HG03521 (cell line): ENCODE measurements around the gene CD86.

Source experiments
- ATAC-seq: cut with Tn5 transposase; IDR thresholded peaks from one replicate; pipeline ENCODE4 v1.9.1; 2021; ENCODE audit warnings: mild to moderate bottlenecking, moderate library complexity; ENCODE audit not compliant: unreplicated experiment

CD86 gene

GRCh38 chr3:122091602-122092295 lies 36.6 kb downstream of the CD86 start:
- ATAC-seq = no peak

GRCh38 chr3:122092460-122093165 lies 37.5 kb downstream of the CD86 start:
- ATAC-seq = no peak

- ATAC-seq = no peak
Observed at GRCh38 chr3:122094125-122094524, 39.0 kb downstream of the CD86 start.

DNA sequence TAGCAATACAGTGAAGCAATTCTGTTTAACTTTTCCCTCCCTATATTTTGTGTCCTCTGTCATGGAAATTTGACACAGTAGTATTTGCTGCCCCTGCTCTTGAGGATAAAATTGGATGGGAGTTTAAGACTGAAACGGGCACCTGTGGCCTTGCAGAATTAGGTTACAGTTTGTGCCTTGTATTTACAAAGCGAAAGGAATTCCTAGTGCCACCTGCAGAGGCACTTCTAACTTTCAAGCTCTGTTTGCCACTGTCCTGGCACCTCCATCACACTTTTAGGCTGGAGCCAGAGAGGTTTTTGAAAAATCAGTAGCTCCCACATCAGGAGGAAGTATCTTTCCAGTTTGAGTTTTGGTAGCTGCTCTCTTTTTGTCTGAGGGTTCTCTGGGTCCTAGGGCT lies 39.5 kb downstream of the CD86 start:
- no peak for ATAC-seq

DNA sequence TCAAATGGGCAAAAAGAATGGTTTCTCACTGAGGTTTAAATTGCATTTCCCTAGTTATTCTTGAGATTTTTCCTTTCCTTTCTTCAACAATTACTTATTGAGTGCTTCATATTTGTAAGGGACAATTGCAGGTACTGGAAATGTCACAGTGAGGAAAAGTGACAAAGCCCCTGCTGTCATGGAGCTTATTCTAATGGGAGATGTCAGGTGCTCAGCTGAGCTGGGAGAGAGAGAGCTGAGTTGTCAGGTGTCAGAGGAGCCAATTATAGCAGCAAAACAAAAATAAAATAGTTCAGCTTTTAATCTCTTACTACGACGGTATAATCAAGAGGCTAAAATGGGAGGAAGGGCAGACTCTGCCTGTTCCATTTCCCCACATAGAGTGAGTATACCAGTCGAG lies 42.0 kb downstream of the CD86 start:
- no peak for ATAC-seq

GRCh38 chr3:122098611-122099010 lies 43.4 kb downstream of the CD86 start:
- ATAC-seq = no peak

GRCh38 chr3:122099255-122099654 lies 44.1 kb downstream of the CD86 start:
- no peak for ATAC-seq

DNA sequence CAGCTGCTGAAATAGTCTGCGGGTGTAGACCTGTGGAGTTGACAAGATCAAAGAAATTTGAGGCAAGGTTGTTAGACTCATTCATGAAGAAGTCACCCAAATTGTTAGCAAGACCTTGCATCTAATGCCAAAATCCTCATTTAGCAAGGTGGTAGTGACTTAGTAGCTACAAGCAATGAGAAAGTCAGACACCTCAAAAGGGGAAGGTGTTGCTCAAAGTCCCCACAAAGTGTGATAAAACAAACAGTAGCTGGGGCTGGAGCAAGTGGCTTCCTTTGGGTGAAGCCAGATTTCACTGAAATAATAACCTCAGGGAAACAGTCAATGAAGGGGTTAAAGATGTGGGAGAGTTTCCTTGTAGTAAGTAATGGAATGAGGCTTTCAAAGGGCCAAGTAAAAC lies 44.9 kb downstream of the CD86 start:
- no peak for ATAC-seq

GRCh38 chr3:122100591-122101463 lies 45.7 kb downstream of the CD86 start:
- peak; percentile 49 for ATAC-seq

DNA sequence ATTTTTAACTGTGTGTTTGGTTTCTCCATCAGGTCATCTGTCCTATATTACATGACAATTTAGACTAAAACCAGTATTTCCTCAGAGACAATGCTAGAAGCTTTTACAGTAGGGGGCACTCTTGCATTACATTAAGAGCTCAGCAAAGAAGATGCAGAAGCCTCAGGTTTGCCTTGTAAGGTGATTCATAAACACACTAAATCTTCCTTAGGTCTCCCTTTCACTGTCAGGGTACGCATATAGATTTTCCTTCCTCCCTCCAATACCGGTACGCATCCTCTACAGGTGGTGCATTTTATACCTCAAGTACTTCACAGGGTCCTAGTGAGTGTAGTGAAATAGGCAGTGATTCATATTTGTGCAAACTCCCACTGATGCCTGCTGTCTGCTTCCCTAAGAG lies 46.5 kb downstream of the CD86 start:
- ATAC-seq = peak; percentile 34

DNA sequence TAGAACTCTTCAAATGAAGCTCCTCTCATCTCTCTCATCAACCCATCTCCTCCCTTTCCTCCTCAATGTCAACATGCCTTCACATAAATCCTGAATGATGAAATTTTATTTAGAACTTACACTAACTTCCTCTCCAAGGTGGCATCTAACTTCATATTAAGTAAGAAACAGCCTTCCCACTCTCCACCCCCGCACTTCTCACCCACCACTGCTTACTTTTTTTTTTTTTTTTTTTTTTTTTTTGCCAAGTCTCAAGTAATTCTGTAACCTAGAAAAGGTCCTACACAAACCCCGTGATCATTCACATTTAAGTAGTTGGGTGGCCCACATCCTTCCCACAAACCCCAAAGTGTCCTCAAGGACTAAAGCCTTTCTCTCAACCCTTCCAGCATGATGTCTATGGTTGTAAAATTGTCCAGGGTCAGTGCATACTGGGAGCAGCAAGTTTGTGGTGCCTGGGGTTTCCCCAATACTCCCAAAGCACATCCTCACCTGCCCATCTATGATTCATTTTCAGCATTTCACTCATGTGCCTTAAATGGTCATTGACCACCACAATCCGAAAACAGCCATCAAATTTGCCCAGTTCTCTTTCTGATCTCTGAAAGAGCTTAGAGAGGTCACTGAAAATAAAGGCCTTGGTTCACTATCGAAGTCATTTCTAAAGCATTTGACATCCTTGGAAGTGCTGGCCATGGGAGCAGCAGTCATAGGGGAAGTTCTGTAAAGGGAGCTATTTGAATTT lies 47.2 kb downstream of the CD86 start:
- no peak for ATAC-seq

- no peak for ATAC-seq
Observed at GRCh38 chr3:122103821-122104514, 48.8 kb downstream of the CD86 start.

DNA sequence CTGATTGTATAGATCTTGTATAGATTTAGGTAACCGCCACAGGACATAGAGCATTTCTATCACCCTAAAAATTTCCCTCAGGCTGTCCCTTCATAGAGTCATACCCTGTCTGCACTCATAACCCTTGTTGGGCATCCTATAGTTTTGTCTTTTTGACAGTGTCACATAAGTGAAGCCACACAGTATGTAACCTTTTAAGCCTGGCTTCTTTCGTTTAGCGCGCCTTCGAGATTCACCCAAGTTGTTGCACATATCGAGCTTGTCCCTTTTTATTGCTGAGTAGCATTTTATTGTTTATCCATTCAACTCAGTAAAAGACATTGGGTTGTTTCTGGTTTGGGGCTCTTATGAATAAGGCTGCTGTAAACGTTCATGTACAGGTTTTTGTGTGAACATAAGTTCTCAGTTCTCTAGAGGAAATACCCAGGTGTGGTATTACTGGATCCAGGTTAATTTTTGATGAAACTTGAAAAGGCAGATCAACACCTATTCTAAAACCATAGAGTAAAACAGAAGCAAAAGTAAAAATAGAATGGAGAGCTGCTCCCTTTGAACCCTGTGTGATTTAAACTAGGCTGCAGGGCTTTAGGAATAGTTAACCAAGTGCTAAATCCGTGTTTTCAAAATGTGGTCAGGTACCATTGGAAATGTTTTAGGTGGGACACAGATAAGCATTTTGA lies 49.5 kb downstream of the CD86 start:
- no peak for ATAC-seq

GRCh38 chr3:122105626-122106025 lies 50.5 kb downstream of the CD86 start:
- ATAC-seq = no peak

GRCh38 chr3:122107171-122107570 lies 52.0 kb downstream of the CD86 start:
- no peak for ATAC-seq

GRCh38 chr3:122111974-122112373 lies 56.8 kb downstream of the CD86 start:
- no peak for ATAC-seq

GRCh38 chr3:122112754-122113153 lies 57.6 kb downstream of the CD86 start:
- ATAC-seq = no peak

DNA sequence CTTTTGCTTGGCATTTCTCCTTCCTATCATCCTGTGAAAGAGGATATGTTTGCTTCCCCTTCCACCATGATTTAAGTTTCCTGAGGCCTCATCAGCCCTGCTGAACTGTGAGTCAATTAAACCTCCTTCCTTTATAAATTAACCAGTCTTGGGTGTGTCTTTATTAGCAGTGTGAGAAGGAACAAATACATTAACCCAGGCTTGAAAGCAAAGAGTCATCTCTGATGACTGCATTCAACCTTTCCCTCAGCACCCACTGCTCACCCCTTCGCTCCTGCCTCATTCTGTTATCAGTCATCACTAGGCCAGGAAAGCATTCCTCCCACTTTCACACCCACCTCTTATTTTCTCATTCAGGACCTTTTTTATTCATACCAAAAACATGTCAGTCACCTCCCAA lies 68.7 kb downstream of the CD86 start:
- no peak for ATAC-seq

- no peak for ATAC-seq
Observed at GRCh38 chr3:122132949-122133540, 77.9 kb downstream of the CD86 start.
